Measurements from ENCODE around the gene OR2S2. TPM values are rescaled to one million over a fixed set of nuclear protein-coding genes. Genes with fewer than 3 reads are reported as not detected.
"Not testable (repeated sequence)": the region's sequence is repeated elsewhere in the genome, so short reads cannot be mapped to it uniquely, and the experiment has no call there.

OR2S2 gene
- total RNA-seq, 4 donors from 2014 or later = not detected

DNA sequence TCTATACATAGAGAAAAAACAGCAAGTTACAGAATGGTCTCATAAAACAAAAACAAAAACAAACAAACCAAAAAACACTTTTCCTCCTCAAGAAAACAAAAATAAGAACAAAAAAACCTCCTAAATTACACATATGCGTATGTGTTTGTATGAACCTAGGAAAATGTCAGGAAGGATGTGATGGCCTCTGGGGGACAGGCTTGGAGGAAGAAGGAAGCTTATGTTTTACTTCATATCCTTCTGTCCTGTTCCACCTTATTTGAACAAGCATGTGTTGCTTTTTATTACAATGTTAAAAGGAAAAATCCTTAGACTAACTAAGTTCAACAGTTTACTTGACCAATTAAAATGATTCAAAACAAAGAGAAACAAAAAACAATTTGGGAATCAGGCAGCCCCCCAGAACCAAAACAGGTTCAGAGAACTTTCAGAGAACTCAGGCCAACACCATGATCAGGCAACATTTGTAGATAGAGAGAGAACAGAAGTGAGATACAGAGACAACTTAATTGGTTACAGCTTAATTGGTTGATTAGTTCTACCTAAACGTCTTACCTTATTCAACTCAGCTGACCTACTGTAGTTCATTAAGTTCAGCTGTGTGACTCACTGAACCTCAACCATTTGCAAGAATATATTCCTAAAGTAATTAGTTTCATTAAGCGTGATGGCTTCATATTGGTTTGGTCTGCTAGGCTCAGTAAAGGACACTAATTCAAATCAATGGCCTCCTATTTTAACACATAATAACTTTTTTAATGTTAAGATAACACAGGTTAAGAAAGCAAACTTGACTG is 38.5 kb downstream of the OR2S2 start:
- Histone ChIP-seq H3K36me3 (no peaks in the 10 kb centered on the region), H3K27me3 (no peaks in the 10 kb centered on the region), H3K4me1 (peaks cover 0 to 15% of the 10 kb centered on the region in 2 donors), H3K4me3 (no peak overlapping the region), H3K27ac (peak overlapping the region; percentile 60 to 77), H3K9me3 (no peaks in the 10 kb centered on the region)
- TF ChIP-seq, protein P1, sequence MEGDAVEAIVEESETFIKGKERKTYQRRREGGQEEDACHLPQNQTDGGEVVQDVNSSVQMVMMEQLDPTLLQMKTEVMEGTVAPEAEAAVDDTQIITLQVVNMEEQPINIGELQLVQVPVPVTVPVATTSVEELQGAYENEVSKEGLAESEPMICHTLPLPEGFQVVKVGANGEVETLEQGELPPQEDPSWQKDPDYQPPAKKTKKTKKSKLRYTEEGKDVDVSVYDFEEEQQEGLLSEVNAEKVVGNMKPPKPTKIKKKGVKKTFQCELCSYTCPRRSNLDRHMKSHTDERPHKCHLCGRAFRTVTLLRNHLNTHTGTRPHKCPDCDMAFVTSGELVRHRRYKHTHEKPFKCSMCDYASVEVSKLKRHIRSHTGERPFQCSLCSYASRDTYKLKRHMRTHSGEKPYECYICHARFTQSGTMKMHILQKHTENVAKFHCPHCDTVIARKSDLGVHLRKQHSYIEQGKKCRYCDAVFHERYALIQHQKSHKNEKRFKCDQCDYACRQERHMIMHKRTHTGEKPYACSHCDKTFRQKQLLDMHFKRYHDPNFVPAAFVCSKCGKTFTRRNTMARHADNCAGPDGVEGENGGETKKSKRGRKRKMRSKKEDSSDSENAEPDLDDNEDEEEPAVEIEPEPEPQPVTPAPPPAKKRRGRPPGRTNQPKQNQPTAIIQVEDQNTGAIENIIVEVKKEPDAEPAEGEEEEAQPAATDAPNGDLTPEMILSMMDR (IDR thresholded peaks at IDR 0.05) = no peak
- TF ChIP-seq POLR2A (IDR thresholded peaks at IDR 0.05) = no peak
- no peak for DNase-seq
- intact Hi-C loops (cut with DNase I; ENCODE audit: low total_unique reads) = no loop called here

DNA sequence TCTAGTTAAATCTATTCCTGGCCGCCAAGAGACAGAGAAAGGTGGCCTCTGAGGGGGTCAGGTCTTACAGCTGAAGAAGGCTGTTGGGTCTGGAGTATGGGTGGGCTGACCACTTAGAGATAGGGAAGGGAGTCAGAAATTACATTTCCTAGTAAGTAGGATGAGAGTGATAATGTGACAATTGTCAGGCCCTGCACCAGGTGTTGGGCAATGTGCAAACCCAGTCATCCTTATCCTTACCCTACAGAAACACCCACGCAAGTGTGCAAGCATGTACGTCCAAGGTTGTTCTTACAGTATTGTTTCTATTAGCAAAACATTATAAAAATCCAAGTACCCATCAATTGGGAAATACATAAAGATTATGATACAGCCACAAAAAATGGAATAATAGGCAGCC is 39.2 kb downstream of the OR2S2 start:
- peak overlapping the region; percentile 60 to 77 for H3K27ac ChIP-seq
- TF ChIP-seq, protein P1 (IDR thresholded peaks at IDR 0.05) = no peak
- TF ChIP-seq POLR2A (IDR thresholded peaks at IDR 0.05) = no peak
- DNase-seq = no peak
- intact Hi-C loops (cut with DNase I; ENCODE audit: low total_unique reads) = no loop called here
- H3K9me3 ChIP-seq = no peaks in the 10 kb centered on the region
- peaks cover 0 to 15% of the 10 kb centered on the region in 2 donors for H3K4me1 ChIP-seq
- H3K36me3 ChIP-seq = no peaks in the 10 kb centered on the region
- no peaks in the 10 kb centered on the region for H3K27me3 ChIP-seq
- H3K4me3 ChIP-seq = no peak overlapping the region

DNA sequence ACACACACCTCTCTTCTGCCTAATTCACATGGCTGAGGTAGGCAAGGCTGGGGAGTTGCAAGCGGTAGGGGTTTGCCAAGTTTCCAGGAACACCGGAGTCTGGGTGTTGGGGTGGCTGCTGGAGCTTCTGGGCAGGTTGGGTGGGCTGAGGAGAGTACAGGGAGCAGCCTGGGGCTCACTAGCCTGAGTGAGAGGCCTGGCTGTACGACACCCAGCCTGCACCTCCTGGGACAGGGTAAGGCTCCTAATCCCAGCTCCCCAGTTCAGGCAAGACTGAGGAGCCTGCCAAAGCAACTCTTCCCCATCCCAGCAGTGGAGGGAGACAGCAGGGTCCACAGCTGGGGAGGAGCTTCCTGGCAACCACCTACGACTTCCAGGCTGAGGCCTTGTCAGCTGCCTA is 40.7 kb downstream of the OR2S2 start:
- no peaks in the 10 kb centered on the region for H3K36me3 ChIP-seq
- no peak overlapping the region for H3K4me3 ChIP-seq
- peaks cover 0 to 13% of the 10 kb centered on the region in 2 donors for H3K4me1 ChIP-seq
- intact Hi-C loops (cut with DNase I; ENCODE audit: low total_unique reads) = no loop called here
- no peak for DNase-seq
- H3K27ac ChIP-seq = peak overlapping the region; percentile 42 to 77
- H3K27me3 ChIP-seq = no peaks in the 10 kb centered on the region
- no peaks in the 10 kb centered on the region for H3K9me3 ChIP-seq
- no peak for TF ChIP-seq POLR2A (IDR thresholded peaks at IDR 0.05)
- TF ChIP-seq, protein P1 (IDR thresholded peaks at IDR 0.05) = no peak

DNA sequence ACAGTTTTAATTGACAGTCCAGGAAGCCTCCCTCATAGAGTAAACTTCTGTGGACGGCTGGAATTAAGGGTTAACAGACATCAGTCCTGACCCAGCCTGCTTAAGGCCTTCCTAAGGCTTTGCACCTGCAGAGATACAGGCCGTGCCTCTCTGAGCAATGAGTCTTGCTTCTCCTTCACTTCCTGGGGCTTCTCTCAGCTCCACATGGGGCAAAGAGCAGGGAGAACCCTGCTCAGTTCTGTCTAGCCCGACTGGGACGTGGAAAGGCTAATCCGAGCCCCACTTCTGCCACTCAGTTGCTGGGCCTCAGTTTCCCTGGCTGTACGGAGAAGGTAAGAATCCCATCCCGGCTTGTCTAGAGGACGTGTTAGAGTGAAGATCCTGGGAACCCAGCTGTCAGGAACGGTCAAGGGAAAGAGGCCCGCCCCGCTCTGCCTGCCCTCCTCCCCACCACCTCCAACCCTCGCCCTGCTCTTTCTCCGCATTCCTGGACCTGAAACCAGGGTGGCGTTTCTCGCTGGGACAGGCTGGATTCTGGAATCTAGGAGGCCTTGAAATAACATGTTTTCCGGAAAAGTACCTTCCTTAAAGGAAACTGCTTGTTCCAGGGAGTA is 42.2 kb downstream of the OR2S2 start:
- H3K27ac ChIP-seq = peak overlapping the region; percentile 39 to 77
- H3K27me3 ChIP-seq = no peaks in the 10 kb centered on the region
- DNase-seq = no peak
- H3K4me1 ChIP-seq = peaks cover under 1 to 13% of the 10 kb centered on the region in 2 donors
- H3K4me3 ChIP-seq = no peak overlapping the region
- no peaks in the 10 kb centered on the region for H3K9me3 ChIP-seq
- H3K36me3 ChIP-seq = no peaks in the 10 kb centered on the region
- TF ChIP-seq, protein P1 (IDR thresholded peaks at IDR 0.05) = no peak
- TF ChIP-seq POLR2A (IDR thresholded peaks at IDR 0.05) = no peak
- intact Hi-C loops (cut with DNase I; ENCODE audit: low total_unique reads) = no loop called here

DNA sequence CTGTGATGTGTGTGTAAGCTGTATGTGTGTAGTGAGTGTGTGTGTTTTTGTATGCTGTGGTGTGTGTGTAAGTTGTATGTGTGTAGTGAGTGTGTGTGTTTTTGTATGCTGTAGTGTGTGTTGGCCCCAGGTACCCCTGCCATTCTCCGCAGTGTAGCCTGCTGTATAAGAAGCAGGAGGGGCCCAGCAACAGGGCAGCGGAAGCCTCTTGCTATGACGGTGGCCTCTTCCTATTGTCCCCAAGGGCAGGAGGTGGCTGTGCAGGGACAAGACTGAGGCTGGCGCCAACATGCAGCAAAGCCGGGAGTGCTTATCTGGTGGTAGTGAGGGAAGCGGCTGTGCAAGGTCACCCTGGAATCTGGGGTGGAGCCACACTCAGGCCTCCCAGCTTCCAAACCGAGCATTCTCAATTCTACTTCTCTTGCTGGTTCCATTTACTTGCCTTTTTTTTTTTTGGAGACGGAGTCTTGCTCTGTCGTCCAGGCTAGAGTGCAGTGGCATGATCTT is 43.6 kb downstream of the OR2S2 start:
- Histone ChIP-seq H3K27me3 (no peaks in the 10 kb centered on the region), H3K9me3 (no peaks in the 10 kb centered on the region), H3K36me3 (no peaks in the 10 kb centered on the region), H3K4me3 (no peak overlapping the region), H3K4me1 (peaks cover 4 to 15% of the 10 kb centered on the region in 2 donors), H3K27ac (peak overlapping the region in 1 of 2 donors; percentile 51)
- intact Hi-C loops (cut with DNase I; ENCODE audit: low total_unique reads) = no loop called here
- DNase-seq = peak in 1 of 2 donors; percentile 50
- no peak for TF ChIP-seq POLR2A (IDR thresholded peaks at IDR 0.05)
- TF ChIP-seq, protein P1 (IDR thresholded peaks at IDR 0.05) = no peak

DNA sequence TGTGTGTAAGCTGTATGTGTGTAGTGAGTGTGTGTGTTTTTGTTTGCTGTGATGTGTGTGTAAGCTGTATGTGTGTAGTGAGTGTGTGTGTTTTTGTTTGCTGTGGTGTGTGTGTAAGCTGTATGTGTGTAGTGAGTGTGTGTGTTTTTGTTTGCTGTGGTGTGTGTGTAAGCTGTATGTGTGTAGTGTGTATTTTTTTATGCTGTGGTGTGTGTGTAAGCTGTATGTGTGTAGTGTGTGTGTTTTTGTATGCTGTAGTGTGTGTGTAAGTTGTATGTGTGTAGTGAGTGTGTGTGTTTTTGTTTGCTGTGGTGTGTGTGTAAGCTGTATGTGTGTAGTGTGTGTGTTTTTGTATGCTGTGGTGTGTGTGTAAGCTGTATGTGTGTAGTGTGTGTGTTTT is 44.5 kb downstream of the OR2S2 start:
- H3K36me3 ChIP-seq; DNase-seq; intact Hi-C loops (cut with DNase I; ENCODE audit: low total_unique reads); H3K4me3 ChIP-seq; H3K27ac ChIP-seq; H3K27me3 ChIP-seq; H3K9me3 ChIP-seq: not testable (repeated sequence)
- peaks cover 10 to 24% of the 10 kb centered on the region in 2 donors for H3K4me1 ChIP-seq
